NCI-H1436 treated with DMSO at 0.1 percent for 48 hours (cell line): ENCODE measurements around the gene TAS2R46.
"Not testable (repeated sequence)": the region's sequence is repeated elsewhere in the genome, so short reads cannot be mapped to it uniquely, and the experiment has no call there.

ENCODE experiments used
- DNase-seq: peaks from one replicate; lab custom pipeline; 2025; lab: John Stamatoyannopoulos, UW

Gene TAS2R46, protein sequence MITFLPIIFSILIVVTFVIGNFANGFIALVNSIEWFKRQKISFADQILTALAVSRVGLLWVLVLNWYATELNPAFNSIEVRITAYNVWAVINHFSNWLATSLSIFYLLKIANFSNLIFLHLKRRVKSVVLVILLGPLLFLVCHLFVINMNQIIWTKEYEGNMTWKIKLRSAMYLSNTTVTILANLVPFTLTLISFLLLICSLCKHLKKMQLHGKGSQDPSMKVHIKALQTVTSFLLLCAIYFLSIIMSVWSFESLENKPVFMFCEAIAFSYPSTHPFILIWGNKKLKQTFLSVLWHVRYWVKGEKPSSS

DNA sequence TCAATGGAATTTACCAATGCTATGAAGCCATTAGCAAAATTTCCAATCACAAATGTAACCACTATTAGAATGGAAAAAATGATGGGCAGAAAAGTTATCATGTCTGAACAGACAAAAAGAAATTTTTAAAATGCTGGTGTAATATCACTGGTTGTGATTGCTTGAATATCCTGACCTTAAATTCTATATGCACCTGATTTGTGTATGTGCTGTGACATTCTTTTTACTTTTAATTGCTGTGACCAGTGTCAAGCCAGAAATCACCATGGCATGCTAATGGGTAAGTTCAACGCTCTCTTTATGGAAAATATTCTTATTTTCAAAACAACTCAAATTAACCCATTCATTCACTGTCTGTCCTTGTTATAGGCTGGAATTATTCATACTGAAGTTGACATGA lies at the start of gene TAS2R46:
Gene TAS2R46 (minus strand): TSS at position 101 of the 400 bp plus-strand sequence. CDS start 0 bp downstream, at position 101.
- DNase-seq = not testable (repeated sequence)

DNA sequence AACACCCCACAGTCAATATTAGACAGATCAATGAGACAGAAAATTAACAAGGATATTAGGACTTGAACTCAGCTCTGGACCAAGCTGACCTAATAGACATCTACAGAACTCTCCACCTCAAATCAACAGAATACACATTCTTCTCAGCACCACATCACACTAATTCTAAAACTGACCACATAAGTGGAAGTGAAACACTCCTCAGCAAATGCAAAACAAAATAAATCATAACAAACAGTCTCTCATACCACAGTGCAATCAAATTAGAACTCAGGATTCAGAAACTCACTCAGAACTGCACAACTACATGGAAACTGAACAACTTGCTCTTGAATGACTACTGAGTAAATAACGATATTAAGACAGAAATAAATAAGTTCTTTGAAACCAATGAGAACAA lies 49.1 kb upstream of the TAS2R46 start:
- DNase-seq = not testable (repeated sequence)

DNA sequence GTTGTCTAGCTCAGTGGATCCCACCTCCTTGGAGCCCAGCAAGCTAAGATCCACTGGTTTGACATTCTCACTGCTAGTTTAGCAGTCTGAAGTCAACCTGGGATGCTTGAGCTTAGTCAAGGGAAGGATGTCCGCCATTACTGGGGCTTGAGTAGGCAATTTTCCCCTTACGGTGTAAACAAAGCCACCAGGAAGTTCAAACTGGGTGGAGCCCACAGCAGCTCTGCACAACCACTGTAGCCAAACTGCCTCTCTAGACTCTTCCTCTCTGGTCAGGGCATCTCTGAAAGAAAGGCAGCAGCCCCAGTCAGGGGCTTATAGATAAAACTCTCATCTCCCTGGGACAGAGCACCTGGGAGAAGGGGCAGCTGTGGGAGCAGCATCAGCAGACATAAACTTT lies 46.8 kb upstream of the TAS2R46 start:
- no peak for DNase-seq

DNA sequence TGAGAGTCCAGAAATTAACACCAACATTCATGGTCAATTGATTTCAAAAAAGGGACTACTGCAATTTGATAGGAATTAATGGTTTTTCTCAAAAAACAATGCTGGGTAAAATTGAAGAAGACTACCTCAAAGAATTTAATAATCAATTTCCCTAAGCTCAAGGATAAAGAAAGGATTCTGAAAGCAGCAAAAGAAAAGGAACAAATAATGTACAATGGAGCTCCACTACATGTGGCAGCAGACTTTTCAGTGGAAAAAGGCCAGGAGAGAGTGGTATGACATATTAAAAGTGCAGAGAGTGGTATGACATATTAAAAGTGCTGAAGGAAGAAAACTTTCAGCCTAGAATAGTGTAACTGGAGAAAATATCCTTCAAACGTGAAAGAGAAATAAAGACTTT lies 45.6 kb upstream of the TAS2R46 start:
- DNase-seq = no peak

DNA sequence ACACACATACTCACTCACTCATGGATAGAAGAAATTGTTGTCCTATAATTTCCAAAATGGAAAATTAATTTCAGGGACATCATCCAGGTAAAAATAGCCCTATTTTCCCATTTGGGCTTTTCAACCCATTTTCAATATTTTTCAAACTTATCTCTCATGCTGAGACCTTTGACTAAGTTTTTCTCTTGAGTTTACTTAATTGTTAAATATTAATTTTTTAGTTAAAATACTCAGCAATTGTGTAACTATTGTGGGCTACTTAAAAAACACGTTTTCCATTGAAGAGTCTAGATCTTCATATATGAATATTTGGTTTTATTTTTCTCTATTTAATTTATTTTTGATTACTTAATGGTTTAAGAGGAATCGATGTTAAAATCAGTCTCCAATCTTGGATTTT lies 44.2 kb upstream of the TAS2R46 start:
- DNase-seq = no peak

DNA sequence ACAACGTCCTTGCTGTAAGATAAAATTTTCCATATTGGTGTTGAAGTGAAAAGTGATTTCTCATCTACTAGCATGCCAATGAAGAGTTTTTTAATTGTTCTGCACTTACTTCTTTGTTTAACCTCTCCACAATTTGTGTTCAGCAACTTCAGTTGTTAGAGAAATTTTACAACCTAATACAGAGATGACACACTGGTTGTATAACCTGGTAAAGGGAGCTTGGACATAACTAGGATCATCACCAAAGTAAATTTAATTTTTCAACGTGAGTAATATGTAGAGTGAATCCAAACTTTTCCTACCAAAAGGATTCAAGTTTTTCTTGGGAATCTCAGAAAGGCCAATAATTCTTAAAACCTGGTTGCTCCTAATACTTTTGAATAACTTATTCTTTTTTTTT lies 43.5 kb upstream of the TAS2R46 start:
- no peak for DNase-seq

DNA sequence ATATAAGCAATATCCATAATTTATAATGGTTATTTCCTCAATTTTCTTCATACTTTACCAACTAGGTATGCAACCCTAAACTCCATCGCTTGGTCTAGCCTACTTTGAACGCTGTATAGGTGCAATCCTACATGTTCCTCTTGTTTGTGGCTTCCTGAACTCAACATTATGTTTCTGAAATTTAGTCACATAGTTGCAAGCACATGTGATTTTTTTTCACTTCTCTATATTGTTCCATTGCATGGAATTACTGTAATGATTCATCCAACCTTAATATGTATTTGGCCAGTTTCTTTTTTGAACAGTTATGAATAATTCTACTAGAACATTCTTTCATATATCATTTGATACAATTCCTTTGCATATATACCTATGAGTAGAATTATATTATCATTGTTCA lies 32.8 kb upstream of the TAS2R46 start:
- not testable (repeated sequence) for DNase-seq

DNA sequence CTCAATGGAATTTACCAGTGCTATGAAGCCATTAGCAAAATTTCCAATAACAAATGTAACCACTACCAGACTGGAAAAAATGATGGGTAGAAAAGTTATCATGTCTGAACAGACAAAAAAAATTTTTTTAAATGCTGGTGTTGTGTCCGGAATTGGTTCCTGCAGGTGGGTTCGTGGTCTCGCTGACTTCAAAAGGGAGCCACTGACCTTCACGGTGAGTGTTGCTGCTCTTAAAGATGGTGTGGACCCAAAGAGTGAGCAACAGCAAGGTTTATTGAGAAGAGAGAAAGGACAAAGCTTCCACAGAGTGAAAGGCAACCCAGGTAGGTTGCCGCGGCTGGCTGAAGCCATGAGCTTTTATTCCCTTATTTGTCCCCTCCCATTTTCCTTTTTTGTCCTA lies 30.0 kb upstream of the TAS2R46 start, which contains the start of gene TAS2R43:
Gene TAS2R43 (minus strand): TSS at position 186 of the 400 bp plus-strand sequence. CDS start 84 bp downstream, at position 102.
- DNase-seq = no peak

DNA sequence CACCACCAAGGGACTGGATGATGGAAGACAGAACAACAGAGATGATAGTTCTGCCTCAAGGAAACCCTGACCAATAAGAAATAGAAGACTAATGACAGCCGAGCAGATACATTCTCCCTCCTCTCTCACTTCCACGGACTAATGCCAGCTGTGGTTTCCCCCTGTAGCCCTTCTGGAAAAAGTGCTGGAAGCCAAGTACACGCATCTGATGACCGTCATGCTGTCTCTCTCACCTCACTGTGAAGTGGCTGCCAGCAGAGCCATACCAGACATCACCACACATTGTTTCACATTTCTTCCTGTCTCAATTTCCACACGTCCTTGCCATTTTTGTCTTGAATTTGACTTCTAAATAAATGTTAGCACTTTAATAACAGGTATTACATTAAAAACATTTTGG lies 27.2 kb upstream of the TAS2R46 start:
- no peak for DNase-seq

DNA sequence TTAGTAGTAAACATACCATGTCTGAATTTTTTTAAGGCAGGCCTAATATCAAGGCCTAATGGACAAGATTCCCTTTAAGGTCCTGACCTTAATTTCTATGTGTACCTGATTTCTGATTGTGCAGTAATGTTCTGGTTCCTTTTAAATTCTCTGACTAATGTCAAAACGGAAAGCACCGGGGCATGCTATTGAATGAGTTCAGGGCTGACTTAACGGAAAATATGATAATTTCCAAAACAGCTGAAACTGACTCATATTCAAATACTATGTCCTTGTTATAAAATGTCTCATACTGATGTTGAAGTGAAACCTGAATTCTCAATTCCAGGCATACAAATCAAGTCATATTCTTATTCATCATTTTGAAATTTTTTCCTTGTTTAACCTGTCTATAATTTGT lies 23.3 kb upstream of the TAS2R46 start:
- DNase-seq = no peak

DNA sequence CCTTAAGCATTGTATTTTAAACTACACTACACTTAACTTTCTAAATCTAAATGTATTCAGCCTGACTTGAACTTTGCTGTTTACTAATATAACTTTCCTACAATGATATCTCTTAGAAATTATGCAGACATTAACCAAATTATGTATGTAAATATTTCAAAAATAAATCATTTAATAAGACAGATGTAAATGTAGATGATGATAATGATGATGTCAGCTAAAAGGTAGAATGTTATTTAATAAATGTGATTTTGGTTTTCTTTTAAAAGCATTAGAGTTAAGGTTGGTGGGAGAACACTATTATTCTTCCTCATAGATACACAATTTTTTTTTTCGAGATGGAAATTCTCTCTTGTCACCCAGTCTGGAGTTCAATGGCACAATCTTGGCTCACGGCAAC lies 19.9 kb upstream of the TAS2R46 start:
- DNase-seq = no peak

DNA sequence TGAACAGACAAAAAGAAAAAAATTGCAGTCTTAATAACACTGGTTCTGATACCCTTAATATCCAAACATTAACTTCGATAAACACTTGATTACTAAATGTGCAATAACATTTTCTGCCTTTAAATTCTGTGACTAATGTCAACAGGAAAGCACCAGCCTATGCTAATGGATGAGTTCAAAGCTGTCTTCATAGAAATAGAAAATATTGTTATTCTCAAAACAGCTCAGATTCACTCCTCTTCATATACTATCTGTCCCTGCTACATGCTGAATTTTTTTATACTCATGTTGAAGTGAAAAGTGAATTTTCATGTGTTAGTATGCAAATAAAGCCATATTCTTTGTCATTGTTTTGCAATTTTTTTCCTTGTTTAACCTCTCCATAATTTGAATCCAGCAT lies 16.2 kb upstream of the TAS2R46 start:
- no peak for DNase-seq

DNA sequence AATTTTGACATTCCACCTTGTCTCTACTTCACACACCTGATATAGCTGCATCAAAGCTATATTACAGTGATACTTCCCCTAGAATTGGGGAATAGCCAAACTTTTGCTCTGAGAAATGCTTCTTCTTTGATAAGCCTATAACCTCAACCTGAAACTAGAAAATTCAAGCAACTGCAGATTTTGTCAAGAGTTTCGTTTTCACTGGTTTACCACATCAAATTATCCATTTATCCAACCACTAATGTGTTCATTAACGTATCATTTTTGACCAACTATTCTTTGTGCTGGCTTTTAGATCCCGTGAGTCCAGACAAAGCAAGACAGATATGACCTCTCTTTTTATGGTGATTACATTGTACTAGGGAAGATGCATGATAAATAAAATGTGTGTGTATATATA lies 13.5 kb upstream of the TAS2R46 start:
- no peak for DNase-seq

DNA sequence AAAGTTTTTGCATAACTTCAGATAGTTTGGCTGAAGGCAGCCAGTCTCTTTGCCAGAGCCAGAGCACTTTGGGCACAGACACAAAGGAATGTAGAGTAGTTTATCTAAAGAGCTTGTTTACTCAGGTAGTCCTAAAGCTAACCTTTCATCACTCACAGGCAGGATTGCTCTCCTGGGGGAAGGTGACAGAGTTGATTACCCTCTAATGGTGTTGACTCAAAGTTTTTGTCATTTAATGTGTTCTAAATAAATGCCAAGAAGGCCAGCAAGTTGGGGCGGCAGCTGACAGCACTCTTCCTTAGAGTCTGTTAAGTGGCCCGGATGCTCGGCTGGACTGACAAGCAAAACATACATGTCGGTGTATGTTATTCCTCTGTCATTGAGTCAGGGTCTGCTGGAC lies 9.3 kb upstream of the TAS2R46 start:
- DNase-seq = no peak

DNA sequence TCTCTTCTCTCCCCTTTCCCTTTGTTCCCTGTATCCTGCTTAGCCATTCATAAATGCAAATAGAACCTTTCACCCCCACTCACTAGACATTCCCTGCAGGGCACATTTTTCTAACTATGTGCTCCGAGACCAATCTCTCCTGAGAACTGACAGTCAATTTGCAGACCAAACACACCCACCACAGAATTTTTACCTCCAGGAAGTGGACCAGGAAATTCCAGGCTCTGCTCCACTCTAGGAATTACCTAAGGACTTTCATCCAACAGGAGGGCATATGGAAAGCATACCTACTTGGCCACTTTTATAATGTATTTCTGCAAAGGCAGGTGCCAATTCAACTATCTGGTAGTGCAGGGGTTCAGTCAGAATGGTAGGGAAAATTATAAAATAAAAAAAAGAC lies 8.9 kb upstream of the TAS2R46 start:
- DNase-seq = no peak

DNA sequence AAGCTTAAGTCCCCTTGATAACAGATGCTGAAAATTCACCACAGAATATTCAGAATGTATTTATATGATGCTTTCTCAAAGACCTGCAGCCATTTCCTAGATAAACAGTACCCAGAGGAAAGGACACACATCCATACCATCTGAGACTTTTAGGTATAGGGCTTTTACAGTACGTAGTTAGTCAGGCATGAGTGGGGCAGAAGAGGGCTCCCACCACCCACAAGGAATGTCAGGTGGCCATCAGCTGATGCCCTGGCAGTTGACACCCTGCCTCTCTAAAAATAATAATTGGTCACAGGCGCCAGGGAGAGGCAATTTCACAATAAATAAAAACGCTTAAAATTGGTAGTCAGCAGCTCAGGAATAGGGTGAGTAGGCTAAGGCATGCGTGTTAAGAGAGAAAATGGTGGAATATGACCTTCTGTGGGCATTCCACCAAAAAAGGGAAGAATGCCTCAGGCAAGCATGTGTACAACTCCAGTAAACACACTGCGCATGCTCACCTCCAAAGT lies 7.8 kb upstream of the TAS2R46 start:
- no peak for DNase-seq

DNA sequence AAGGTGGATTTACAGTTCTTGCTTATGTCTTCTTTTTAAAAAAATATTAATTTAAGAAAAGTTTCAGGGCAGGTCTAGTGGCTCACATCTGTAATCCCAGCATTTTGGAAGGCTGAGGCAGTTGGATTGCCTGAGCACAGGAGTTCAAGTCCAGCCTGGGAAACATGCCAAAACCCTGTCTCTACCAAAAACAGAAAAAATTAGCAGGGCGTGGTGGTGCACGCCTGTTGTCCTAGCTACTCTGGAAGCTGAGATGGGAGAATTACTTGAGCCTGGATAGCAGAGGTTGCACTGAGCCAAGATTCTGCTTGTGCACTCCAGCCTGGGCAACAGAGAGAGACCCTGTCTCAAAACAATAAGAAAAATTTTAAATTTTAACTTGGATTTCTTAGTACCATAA lies 5.4 kb upstream of the TAS2R46 start:
- no peak for DNase-seq

DNA sequence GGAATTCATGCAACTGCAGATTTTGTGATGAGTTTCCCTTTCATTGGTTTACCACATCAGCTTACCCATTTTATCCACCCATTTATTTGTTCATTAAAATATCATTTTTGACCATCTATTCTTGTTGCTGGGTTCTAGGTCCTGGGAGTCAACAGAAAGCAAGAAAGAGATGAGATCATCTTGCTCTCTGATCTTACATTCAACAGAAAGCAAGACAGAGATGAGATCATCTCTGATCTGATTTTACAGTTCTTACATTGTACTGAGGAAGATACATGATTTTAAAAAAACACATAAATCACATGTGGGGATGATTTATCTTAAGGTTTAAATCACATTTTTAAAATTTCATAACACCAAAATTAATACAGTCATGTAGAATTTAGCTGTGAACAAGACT lies 2.3 kb downstream of the TAS2R46 start:
- DNase-seq = no peak

DNA sequence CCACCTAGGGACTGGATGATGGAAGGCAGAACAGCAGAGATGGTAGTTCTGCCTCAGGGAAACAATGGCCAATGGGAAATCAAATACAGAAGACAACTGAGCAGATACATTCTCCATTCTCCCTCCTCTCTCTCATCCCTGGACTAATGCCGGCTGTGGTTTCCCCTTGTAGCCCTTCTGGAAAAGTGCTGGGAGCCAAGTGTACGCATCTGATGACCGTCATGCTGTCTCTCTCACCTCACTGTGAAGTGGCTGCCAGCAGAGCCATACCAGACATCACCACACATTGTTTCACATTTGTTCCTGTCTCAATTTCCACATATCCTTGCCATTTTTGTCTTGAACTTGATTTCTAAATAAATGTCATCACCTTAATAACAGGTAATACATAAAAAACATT lies 3.1 kb downstream of the TAS2R46 start:
- DNase-seq = no peak

DNA sequence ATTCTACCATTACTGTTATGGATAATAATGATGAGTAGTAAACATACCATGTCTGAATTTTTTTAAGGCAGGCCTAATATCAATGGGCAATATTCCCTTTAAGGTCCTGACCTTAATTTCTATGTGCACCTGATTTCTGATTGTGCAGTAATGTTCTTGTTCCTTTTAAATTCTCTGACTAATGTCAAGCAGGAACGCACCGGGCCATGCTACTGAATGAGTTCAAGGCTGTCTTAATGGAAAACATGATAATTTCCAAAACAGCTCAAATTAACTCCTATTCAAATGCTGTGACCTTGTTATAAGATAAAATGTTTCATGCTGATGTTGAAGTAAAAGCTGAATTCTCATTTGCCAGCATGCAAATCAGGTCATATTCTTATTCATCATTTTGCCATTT lies 6.8 kb downstream of the TAS2R46 start:
- DNase-seq = no peak

DNA sequence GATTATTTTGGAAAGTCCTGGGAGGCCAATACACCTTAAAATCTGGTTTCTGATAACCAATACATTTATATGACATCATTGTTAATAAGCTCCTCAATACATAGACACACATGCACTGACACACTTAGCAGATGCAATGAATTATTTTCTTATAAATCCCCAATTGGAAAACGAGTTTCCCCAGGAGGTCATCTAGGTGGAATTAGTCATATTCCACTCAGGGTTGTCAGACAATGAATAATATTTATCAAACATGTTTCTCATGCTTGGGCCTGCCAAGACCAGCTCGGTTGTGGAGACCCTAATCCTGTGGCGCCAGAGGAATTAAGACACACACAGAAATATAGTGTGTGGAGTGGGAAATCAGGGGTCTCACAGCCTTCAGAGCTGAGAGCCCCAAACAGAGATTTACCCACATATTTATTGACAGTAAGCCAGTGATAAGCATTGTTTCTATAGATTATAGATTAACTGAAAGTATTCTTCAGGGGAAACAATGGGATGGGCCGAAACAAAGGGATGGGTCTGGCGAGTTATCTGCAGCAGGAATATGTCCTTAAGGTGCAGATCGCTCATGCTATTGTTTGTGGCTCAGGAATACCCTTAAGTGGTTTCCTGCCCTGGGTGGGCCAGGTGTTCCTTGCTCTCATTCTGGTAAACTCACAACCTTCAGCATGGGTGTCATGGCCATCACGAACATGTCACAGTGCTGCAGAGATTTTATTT lies 12.1 kb downstream of the TAS2R46 start:
- DNase-seq = not testable (repeated sequence)

DNA sequence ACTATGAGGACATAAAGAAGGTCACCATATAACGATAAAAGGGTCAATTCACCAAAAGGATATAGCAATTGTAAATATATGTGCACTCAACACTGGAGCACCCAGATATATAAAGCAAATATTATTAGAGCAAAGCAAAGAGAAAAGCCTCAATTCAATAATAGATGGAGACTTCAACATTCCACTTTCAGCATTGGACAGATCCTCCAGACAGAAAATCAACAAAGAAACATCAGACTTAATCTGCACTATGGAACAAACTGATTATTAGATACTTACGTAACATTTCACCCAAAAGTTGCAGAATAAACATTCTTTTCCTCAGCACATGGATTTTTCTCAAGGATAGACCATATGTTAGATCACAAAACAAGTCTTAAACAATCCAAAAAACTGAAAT lies 20.7 kb downstream of the TAS2R46 start:
- not testable (repeated sequence) for DNase-seq

DNA sequence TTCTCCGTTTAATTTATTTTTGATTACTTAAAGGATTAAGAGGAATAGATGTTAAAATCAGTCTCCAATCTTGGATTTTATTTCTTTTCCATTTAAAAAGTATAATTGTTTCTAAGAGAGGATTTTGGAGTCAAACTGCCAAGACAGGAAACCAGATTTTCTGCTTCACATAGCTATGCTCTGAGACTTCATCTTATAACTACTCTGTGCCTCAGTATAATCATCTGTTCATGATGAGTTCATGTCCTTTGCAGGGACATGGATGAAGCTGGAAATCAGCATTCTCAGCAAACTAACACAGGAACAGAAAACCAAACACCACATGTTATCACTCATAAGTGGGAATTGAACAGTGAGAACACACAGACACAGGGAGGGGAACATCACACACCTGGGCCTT lies 21.9 kb downstream of the TAS2R46 start:
- no peak for DNase-seq
